ENCODE results near the gene WDFY3.
"Not testable (repeated sequence)": the region's sequence is repeated elsewhere in the genome, so short reads cannot be mapped to it uniquely, and the experiment has no call there.

The WDFY3 gene

DNA sequence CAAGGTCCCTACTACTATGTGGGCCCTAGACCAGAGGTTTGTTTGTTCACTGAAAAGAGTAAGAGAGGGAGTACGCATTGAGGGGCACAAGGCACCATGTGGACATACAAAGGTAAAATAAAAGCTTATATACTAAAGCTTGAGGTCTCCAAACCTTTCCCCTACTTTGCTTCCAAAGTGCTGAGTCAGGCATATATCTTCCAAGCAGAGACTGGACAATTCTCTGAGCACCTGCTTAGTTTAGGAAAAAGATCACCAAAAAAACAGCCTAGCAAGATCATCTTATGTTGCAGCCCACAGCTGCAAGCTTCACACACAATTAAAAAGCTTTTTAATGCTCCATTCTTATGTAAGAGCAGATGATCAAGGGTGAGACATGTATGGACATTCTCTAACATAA, 119.5 kb downstream of the WDFY3 start:
- H3K4me1 Mint-ChIP-seq = no peaks in the 10 kb centered on the region
- H3K9me3 Mint-ChIP-seq = no peaks in the 10 kb centered on the region
- no peak overlapping the region for H3K27ac Mint-ChIP-seq
- H3K4me3 Mint-ChIP-seq = no peak overlapping the region
- CTCF ChIA-PET = no interaction called here
- H3K27me3 Mint-ChIP-seq = no peaks in the 10 kb centered on the region
- no peaks in the 10 kb centered on the region for H3K36me3 Mint-ChIP-seq
- no peak for DNase-seq

GRCh38 chr4:84841435-84841834, 125.1 kb downstream of the WDFY3 start:
- H3K9me3 Mint-ChIP-seq = no peaks in the 10 kb centered on the region
- H3K27ac Mint-ChIP-seq = no peak overlapping the region
- no peaks in the 10 kb centered on the region for H3K27me3 Mint-ChIP-seq
- CTCF ChIA-PET = no interaction called here
- no peak overlapping the region for H3K4me3 Mint-ChIP-seq
- H3K36me3 Mint-ChIP-seq = no peaks in the 10 kb centered on the region
- H3K4me1 Mint-ChIP-seq = no peaks in the 10 kb centered on the region
- DNase-seq = no peak

DNA sequence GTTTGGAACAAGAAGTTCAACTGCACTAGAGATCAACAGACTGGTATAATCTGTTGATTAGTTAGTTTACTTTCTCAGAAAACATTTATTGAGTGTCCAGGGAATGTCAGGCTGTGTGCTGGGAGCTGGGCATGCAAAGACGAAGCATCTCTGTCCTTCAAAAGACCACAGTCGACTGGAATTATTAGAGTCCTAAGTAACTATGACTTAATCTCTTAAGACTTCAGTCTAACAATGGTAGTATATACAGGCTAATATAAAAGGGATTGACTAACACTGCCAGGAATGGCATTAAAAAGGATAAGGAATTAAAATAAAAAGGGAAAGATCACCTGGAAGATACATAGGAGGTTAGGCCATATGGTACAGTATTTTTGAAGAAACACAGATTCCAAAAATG, 128.7 kb downstream of the WDFY3 start:
- H3K9me3 Mint-ChIP-seq = no peaks in the 10 kb centered on the region
- H3K36me3 Mint-ChIP-seq = no peaks in the 10 kb centered on the region
- no peaks in the 10 kb centered on the region for H3K27me3 Mint-ChIP-seq
- no peaks in the 10 kb centered on the region for H3K4me1 Mint-ChIP-seq
- H3K4me3 Mint-ChIP-seq = no peak overlapping the region
- DNase-seq = no peak
- H3K27ac Mint-ChIP-seq = no peak overlapping the region
- CTCF ChIA-PET = no interaction called here

GRCh38 chr4:84829633-84830032, 136.9 kb downstream of the WDFY3 start:
- H3K4me1 Mint-ChIP-seq = not testable (repeated sequence)

DNA sequence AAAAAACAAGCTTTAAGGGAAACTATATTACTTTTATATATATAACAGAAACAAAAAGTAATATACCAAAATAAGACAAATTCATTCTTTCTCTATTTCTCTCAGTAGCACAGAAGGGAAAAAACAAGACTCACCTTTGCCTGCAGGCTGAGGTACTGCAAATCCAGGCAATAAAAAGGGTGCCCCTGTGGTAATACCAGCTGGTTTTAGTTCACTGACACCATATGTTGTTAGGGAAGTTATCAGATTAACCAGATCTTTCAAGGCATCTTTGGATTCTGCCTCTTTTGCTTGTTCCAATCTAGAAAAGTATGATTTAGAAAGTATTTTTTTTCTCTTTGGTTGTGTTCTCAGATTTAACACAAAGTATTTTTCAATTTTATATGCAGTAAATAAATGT, 139.8 kb downstream of the WDFY3 start:
- H3K4me1 Mint-ChIP-seq = no peaks in the 10 kb centered on the region
- no peak for DNase-seq
- H3K27ac Mint-ChIP-seq = no peak overlapping the region
- CTCF ChIA-PET = no interaction called here
- H3K36me3 Mint-ChIP-seq = no peaks in the 10 kb centered on the region
- H3K9me3 Mint-ChIP-seq = no peaks in the 10 kb centered on the region
- no peaks in the 10 kb centered on the region for H3K27me3 Mint-ChIP-seq
- H3K4me3 Mint-ChIP-seq = no peak overlapping the region

More at GRCh38 chr4:84829633-84830032, 136.9 kb downstream of the WDFY3 start:
- H3K27me3 Mint-ChIP-seq, CTCF ChIA-PET, H3K36me3 Mint-ChIP-seq, H3K4me3 Mint-ChIP-seq, DNase-seq, H3K27ac Mint-ChIP-seq, H3K9me3 Mint-ChIP-seq: not testable (repeated sequence)

- H3K27me3 Mint-ChIP-seq = no peaks in the 10 kb centered on the region
Observed at GRCh38 chr4:84825701-84826341, 140.7 kb downstream of the WDFY3 start.

GRCh38 chr4:84821064-84821463, 145.4 kb downstream of the WDFY3 start:
- CTCF ChIA-PET = no interaction called here
- DNase-seq = no peak
- no peak overlapping the region for H3K27ac Mint-ChIP-seq
- no peaks in the 10 kb centered on the region for H3K36me3 Mint-ChIP-seq
- no peaks in the 10 kb centered on the region for H3K4me1 Mint-ChIP-seq
- no peaks in the 10 kb centered on the region for H3K9me3 Mint-ChIP-seq
- no peaks in the 10 kb centered on the region for H3K27me3 Mint-ChIP-seq
- no peak overlapping the region for H3K4me3 Mint-ChIP-seq

More at GRCh38 chr4:84825701-84826341, 140.7 kb downstream of the WDFY3 start:
- CTCF ChIA-PET = no interaction called here
- Mint-ChIP-seq H3K36me3 (no peaks in the 10 kb centered on the region), H3K9me3 (no peaks in the 10 kb centered on the region), H3K4me1 (no peaks in the 10 kb centered on the region), H3K4me3 (no peak overlapping the region), H3K27ac (no peak overlapping the region)
- DNase-seq = no peak

GRCh38 chr4:84814094-84814750, 152.3 kb downstream of the WDFY3 start:
- CTCF ChIA-PET = no interaction called here
- Mint-ChIP-seq H3K27me3 (no peaks in the 10 kb centered on the region), H3K36me3 (no peaks in the 10 kb centered on the region), H3K4me1 (no peaks in the 10 kb centered on the region), H3K27ac (no peak overlapping the region), H3K4me3 (no peak overlapping the region), H3K9me3 (no peaks in the 10 kb centered on the region)
- DNase-seq = no peak

DNA sequence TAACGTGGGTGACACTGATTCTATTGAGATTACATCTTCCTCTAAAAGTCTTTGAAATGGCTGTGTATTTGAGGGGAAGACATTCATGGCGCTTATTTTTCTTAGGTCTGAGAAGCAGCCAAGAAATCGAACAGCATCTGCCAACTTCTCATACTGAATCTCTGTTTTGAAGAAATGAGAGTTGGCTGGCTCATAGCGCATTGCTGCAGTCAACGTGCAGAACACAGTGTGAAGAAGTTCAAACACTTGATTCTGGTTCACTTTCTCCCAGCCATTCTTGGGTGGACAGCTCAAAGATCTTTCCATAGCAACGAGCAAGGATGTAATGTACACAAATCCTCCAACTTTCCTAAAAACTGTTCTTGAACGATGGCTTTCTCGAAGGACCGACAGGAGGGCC, 156.5 kb downstream of the WDFY3 start:
- no peak for DNase-seq
- H3K9me3 Mint-ChIP-seq = no peaks in the 10 kb centered on the region
- H3K27ac Mint-ChIP-seq = no peak overlapping the region
- H3K27me3 Mint-ChIP-seq = no peaks in the 10 kb centered on the region
- no peak overlapping the region for H3K4me3 Mint-ChIP-seq
- CTCF ChIA-PET = no interaction called here
- H3K36me3 Mint-ChIP-seq = no peaks in the 10 kb centered on the region
- no peaks in the 10 kb centered on the region for H3K4me1 Mint-ChIP-seq

GRCh38 chr4:84808332-84808731, 158.2 kb downstream of the WDFY3 start:
- CTCF ChIA-PET = no interaction called here
- no peak for DNase-seq
- Mint-ChIP-seq H3K9me3 (no peaks in the 10 kb centered on the region), H3K27me3 (no peaks in the 10 kb centered on the region), H3K36me3 (no peaks in the 10 kb centered on the region), H3K27ac (no peak overlapping the region), H3K4me1 (no peaks in the 10 kb centered on the region), H3K4me3 (no peak overlapping the region)

DNA sequence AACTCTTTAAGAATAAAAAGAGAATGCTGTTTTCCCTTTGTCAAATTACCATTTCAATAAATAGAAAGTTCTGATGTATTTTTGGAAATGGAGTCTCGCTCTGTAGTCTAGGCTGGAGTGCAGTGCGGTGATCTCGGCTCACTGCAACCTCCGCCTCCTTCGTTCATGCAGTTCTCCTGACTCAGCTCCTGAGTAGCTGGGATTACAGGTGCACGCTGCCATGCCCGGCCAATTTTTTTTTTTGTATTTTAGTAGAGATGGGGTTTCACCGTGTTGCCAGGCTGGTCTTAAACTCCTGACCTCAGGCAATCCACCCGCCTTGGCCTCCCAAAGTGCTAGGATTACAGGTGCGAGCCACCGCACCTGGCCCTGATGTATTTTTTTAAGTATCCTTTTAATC, 159.9 kb downstream of the WDFY3 start:
- DNase-seq, H3K27me3 Mint-ChIP-seq, H3K4me1 Mint-ChIP-seq, H3K27ac Mint-ChIP-seq, H3K4me3 Mint-ChIP-seq, H3K36me3 Mint-ChIP-seq, H3K9me3 Mint-ChIP-seq, CTCF ChIA-PET: not testable (repeated sequence)

- H3K4me1 Mint-ChIP-seq = no peaks in the 10 kb centered on the region
- CTCF ChIA-PET = no interaction called here
- H3K27ac Mint-ChIP-seq = no peak overlapping the region
- DNase-seq = no peak
- no peaks in the 10 kb centered on the region for H3K27me3 Mint-ChIP-seq
- no peak overlapping the region for H3K4me3 Mint-ChIP-seq
- H3K9me3 Mint-ChIP-seq = no peaks in the 10 kb centered on the region
- H3K36me3 Mint-ChIP-seq = no peaks in the 10 kb centered on the region
Observed at GRCh38 chr4:84804136-84804535, 162.4 kb downstream of the WDFY3 start.

DNA sequence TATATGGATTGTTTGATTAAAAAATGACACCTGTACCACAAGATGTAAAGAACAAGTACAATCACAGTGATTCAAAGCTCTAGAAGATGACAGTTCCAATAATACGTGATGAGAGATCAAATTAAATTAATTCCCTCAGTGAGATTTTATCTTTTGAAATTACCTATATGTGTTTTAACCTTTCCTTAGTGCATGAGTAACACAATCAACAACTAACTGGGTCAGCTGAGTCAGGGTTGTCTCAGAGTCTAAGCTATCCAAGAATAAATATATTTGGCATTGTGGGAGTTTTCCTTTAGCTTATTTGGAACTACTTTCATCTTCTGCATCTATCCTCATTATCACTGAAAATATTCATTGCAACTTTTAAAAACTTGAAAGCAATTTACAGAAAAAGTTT, 162.8 kb downstream of the WDFY3 start:
- CTCF ChIA-PET = no interaction called here

GRCh38 chr4:84803116-84803515, 163.4 kb downstream of the WDFY3 start:
- CTCF ChIA-PET = no interaction called here
- H3K36me3 Mint-ChIP-seq = no peaks in the 10 kb centered on the region
- H3K27me3 Mint-ChIP-seq = no peaks in the 10 kb centered on the region
- no peak overlapping the region for H3K27ac Mint-ChIP-seq
- H3K9me3 Mint-ChIP-seq = no peaks in the 10 kb centered on the region
- H3K4me1 Mint-ChIP-seq = no peaks in the 10 kb centered on the region
- no peak overlapping the region for H3K4me3 Mint-ChIP-seq
- DNase-seq = no peak

More for the DNA sequence above, 162.8 kb downstream of the WDFY3 start:
- no peak for DNase-seq
- Mint-ChIP-seq H3K27ac (no peak overlapping the region), H3K9me3 (no peaks in the 10 kb centered on the region), H3K27me3 (no peaks in the 10 kb centered on the region), H3K4me1 (no peaks in the 10 kb centered on the region), H3K36me3 (no peaks in the 10 kb centered on the region), H3K4me3 (no peak overlapping the region)

- H3K27ac Mint-ChIP-seq = no peak overlapping the region
- DNase-seq = no peak
- no peaks in the 10 kb centered on the region for H3K27me3 Mint-ChIP-seq
- no peaks in the 10 kb centered on the region for H3K4me1 Mint-ChIP-seq
- no peaks in the 10 kb centered on the region for H3K9me3 Mint-ChIP-seq
- H3K36me3 Mint-ChIP-seq = no peaks in the 10 kb centered on the region
- no peak overlapping the region for H3K4me3 Mint-ChIP-seq
- CTCF ChIA-PET = no interaction called here
Observed at GRCh38 chr4:84800256-84800655, 166.2 kb downstream of the WDFY3 start.

All from activated naive CD4-positive, alpha-beta T cell treated with anti-CD3 and anti-CD28 coated beads, Interleukin-2, amount 10 ng/mL, durations not matched to agents 7 days and 5 days (primary cell).